ENCODE data around the gene GPR15LG.

- TF ChIP-seq CTCF (IDR thresholded peaks at IDR 0.05) (no peak), POLR2A (IDR thresholded peaks at IDR 0.05) (no peak)
These were observed 28.7 kb downstream of the GPR15LG start for GRCh38 chr10:84202349-84202748.
